Spinal cord (tissue), 10 donors: ENCODE measurements around the gene ESRRB. TPM values are rescaled to one million over a fixed set of nuclear protein-coding genes. Genes with fewer than 3 reads are reported as not detected.

Experiments used
- DNase-seq, 6 donors: peaks; one replicate each; pipeline versions ENCODE4 v3.0.0 to v3.0.0-alpha.2; 2013 to 2015; ENCODE audit warnings: low spot score in 6 of 6, low read depth in 4 of 6
- H3K27ac ChIP-seq: one replicate; pipeline ENCODE4 v1.5.1; 2013; ENCODE audit warnings: low read depth, low read length, control low read depth
- H3K27me3 ChIP-seq: one replicate; pipeline ENCODE4 v1.6.1; 2013; ENCODE audit warnings: low read length; ENCODE audit not compliant: control insufficient read depth, insufficient read depth
- H3K36me3 ChIP-seq: one replicate; pipeline ENCODE4 v1.6.1; 2013; ENCODE audit warnings: low read length; ENCODE audit not compliant: control insufficient read depth, insufficient read depth
- H3K4me1 ChIP-seq: one replicate; pipeline ENCODE4 v1.6.1; 2013; ENCODE audit warnings: low read length; ENCODE audit not compliant: control insufficient read depth, insufficient read depth
- H3K4me3 ChIP-seq: one replicate; pipeline ENCODE4 v1.5.1; 2013; ENCODE audit warnings: low read depth, low read length, control low read depth
- H3K9me3 ChIP-seq: one replicate; pipeline ENCODE4 v1.6.1; 2013; ENCODE audit warnings: low read length; ENCODE audit not compliant: control insufficient read depth, insufficient read depth
- WGBS: methylation state at CpG from one replicate; pipeline ENCODE4 v1.1.5; 2013; ENCODE audit warnings: missing lambda C conversion rate; ENCODE audit not compliant: insufficient coverage; 5-methylcytosine and 5-hydroxymethylcytosine counted together
- polyA plus RNA-seq, 2 donors: library from polyadenylated mRNA; unstranded; fragments of 120-200 nt; gene quantifications; one replicate each; pipeline ENCODE4 v1.2.1, GENCODE V29; 2013; ENCODE audit not compliant: insufficient read length in 2 of 2
- total RNA-seq, 2 donors: library from RNA; depleted of rRNA in 1 of 2; stranded (reverse); fragments of 120-200 nt in 1 of 2; fragments of >200 nt in 1 of 2; gene quantifications; one replicate each; pipeline versions ENCODE4 v1.2.3 to v1.2.4, GENCODE V29; 2013 to 2014
- donor health status: healthy.

Gene ESRRB
- total and polyA plus RNA-seq, 4 donors: 0.99 to 5.6 (median 3.5) TPM

- no peak overlapping the region for H3K27ac ChIP-seq
- H3K9me3 ChIP-seq: no peaks in the 10 kb centered on the region
- H3K36me3 ChIP-seq: no peaks in the 10 kb centered on the region
- 72% methylated on average over 10 of the region's 13 CpGs for WGBS
- H3K4me3 ChIP-seq: no peak overlapping the region
- no peaks in the 10 kb centered on the region for H3K27me3 ChIP-seq
- no peak for DNase-seq
- H3K4me1 ChIP-seq: peaks cover 4% of the 10 kb centered on the region
These were observed 57.2 kb downstream of the ESRRB start for GRCh38 chr14:76432827-76433752.

- H3K4me3 ChIP-seq: no peak overlapping the region
- 77% methylated on average over 9 of the region's 9 CpGs for WGBS
- no peaks in the 10 kb centered on the region for H3K36me3 ChIP-seq
- H3K27me3 ChIP-seq: no peaks in the 10 kb centered on the region
- H3K9me3 ChIP-seq: no peaks in the 10 kb centered on the region
- H3K27ac ChIP-seq: no peak overlapping the region
- H3K4me1 ChIP-seq: peaks cover 4% of the 10 kb centered on the region
- no peak for DNase-seq
These were observed 58.3 kb downstream of the ESRRB start for GRCh38 chr14:76434220-76434619.

- Histone ChIP-seq H3K4me3 (no peak overlapping the region), H3K27ac (no peak overlapping the region), H3K36me3 (no peaks in the 10 kb centered on the region), H3K9me3 (no peaks in the 10 kb centered on the region), H3K27me3 (no peaks in the 10 kb centered on the region), H3K4me1 (peaks cover 4% of the 10 kb centered on the region)
- DNase-seq: no peak
- WGBS: 97% methylated on average over 33 of the region's 33 CpGs
These were observed 63.4 kb downstream of the ESRRB start for GRCh38 chr14:76439237-76439775.

- DNase-seq: no peak
- no peaks in the 10 kb centered on the region for H3K36me3 ChIP-seq
These were observed 70.5 kb downstream of the ESRRB start for GRCh38 chr14:76446486-76446885.

GRCh38 chr14:76446921-76447320 lies 71.0 kb downstream of the ESRRB start:
- 70% methylated on average over 7 of the region's 7 CpGs for WGBS
- H3K4me3 ChIP-seq: no peak overlapping the region
- H3K27me3 ChIP-seq: no peaks in the 10 kb centered on the region
- no peak overlapping the region for H3K27ac ChIP-seq
- H3K9me3 ChIP-seq: no peaks in the 10 kb centered on the region
- no peaks in the 10 kb centered on the region for H3K36me3 ChIP-seq
- no peak for DNase-seq
- no peaks in the 10 kb centered on the region for H3K4me1 ChIP-seq

More at GRCh38 chr14:76446486-76446885, 70.5 kb downstream of the ESRRB start:
- no peaks in the 10 kb centered on the region for H3K9me3 ChIP-seq
- no peaks in the 10 kb centered on the region for H3K4me1 ChIP-seq
- no peaks in the 10 kb centered on the region for H3K27me3 ChIP-seq
- no peak overlapping the region for H3K4me3 ChIP-seq
- no peak overlapping the region for H3K27ac ChIP-seq
- 100% methylated on average over 1 of the region's 2 CpGs for WGBS

- 46% methylated on average over 4 of the region's 4 CpGs for WGBS
- DNase-seq: no peak
- Histone ChIP-seq H3K27me3 (no peaks in the 10 kb centered on the region), H3K36me3 (no peaks in the 10 kb centered on the region), H3K4me3 (no peak overlapping the region), H3K27ac (no peak overlapping the region), H3K4me1 (no peaks in the 10 kb centered on the region), H3K9me3 (no peaks in the 10 kb centered on the region)
These were observed 74.5 kb downstream of the ESRRB start for GRCh38 chr14:76450476-76450875.

GRCh38 chr14:76456200-76456599 lies 80.3 kb downstream of the ESRRB start:
- Histone ChIP-seq H3K27ac (no peak overlapping the region), H3K4me1 (no peaks in the 10 kb centered on the region), H3K4me3 (no peak overlapping the region), H3K27me3 (peaks cover 2% of the 10 kb centered on the region), H3K9me3 (no peaks in the 10 kb centered on the region), H3K36me3 (no peaks in the 10 kb centered on the region)
- WGBS: 60% methylated on average over 2 of the region's 2 CpGs
- peak in 1 of 6 donors; percentile 35 for DNase-seq

GRCh38 chr14:76456891-76457586 lies 81.1 kb downstream of the ESRRB start:
- Histone ChIP-seq H3K4me1 (no peaks in the 10 kb centered on the region), H3K36me3 (no peaks in the 10 kb centered on the region), H3K27ac (no peak overlapping the region), H3K27me3 (peaks cover 2% of the 10 kb centered on the region), H3K9me3 (no peaks in the 10 kb centered on the region), H3K4me3 (no peak overlapping the region)
- 78% methylated on average over 6 of the region's 9 CpGs for WGBS
- no peak for DNase-seq

- H3K36me3 ChIP-seq: no peaks in the 10 kb centered on the region
- H3K4me1 ChIP-seq: no peaks in the 10 kb centered on the region
- no peak overlapping the region for H3K4me3 ChIP-seq
- WGBS: 80% methylated on average over 2 of the region's 5 CpGs
- DNase-seq: no peak
- no peaks in the 10 kb centered on the region for H3K9me3 ChIP-seq
- no peak overlapping the region for H3K27ac ChIP-seq
- peaks cover 2% of the 10 kb centered on the region for H3K27me3 ChIP-seq
These were observed 81.9 kb downstream of the ESRRB start for GRCh38 chr14:76457841-76458240.
